Skeletal muscle satellite cell (primary cell): ENCODE results near the gene ZNF30.
"Not testable (repeated sequence)": the region's sequence is repeated elsewhere in the genome, so short reads cannot be mapped to it uniquely, and the experiment has no call there.

Experiments used
- H3K27me3 ChIP-seq: 2 replicates; pipeline ENCODE4 v1.7.0; 2013; ENCODE audit warnings: low read length; ENCODE audit not compliant: control insufficient read depth, insufficient read depth
- H3K36me3 ChIP-seq: 2 replicates; pipeline ENCODE4 v1.7.0; 2013; ENCODE audit warnings: mild to moderate bottlenecking, control low read depth, low read length; ENCODE audit not compliant: insufficient read depth
- H3K4me1 ChIP-seq: 2 replicates; pipeline ENCODE4 v1.7.0; 2013; ENCODE audit warnings: low read length; ENCODE audit not compliant: control insufficient read depth, insufficient read depth
- H3K4me2 ChIP-seq: 2 replicates; pipeline ENCODE4 v1.7.0; 2013; ENCODE audit warnings: mild to moderate bottlenecking, low read length
- H3K4me3 ChIP-seq: 2 replicates; pipeline ENCODE4 v1.7.0; 2013; ENCODE audit warnings: low read length
- H3K9ac ChIP-seq: 2 replicates; pipeline ENCODE4 v1.7.0; 2013; ENCODE audit warnings: mild to moderate bottlenecking, low read depth, low read length, moderate library complexity
- H3K9me3 ChIP-seq: replicated peaks from 2 replicates; pipeline ENCODE4 v1.7.0; 2013; ENCODE audit warnings: mild to moderate bottlenecking, control low read depth, low read length

Gene ZNF30

GRCh38 chr19:34961775-34962686 lies 35.3 kb downstream of the ZNF30 start:
- Histone ChIP-seq H3K4me1 (peaks cover 9% of the 10 kb centered on the region), H3K9ac (no peak overlapping the region), H3K36me3 (peaks cover 29% of the 10 kb centered on the region), H3K4me2 (peak overlapping the region; percentile 92), H3K27me3 (no peaks in the 10 kb centered on the region), H3K4me3 (peak overlapping the region; percentile 95), H3K9me3 (peaks cover 23% of the 10 kb centered on the region)

- Histone ChIP-seq H3K4me1 (peaks cover 9% of the 10 kb centered on the region), H3K4me3 (peak overlapping the region; percentile 95), H3K9ac (peak overlapping the region; percentile 75), H3K27me3 (no peaks in the 10 kb centered on the region), H3K9me3 (peaks cover 17% of the 10 kb centered on the region), H3K4me2 (peak overlapping the region; percentile 92), H3K36me3 (peaks cover 20% of the 10 kb centered on the region)
Measured at GRCh38 chr19:34962687-34963572, 36.2 kb downstream of the ZNF30 start.

GRCh38 chr19:34963573-34964406 lies 37.1 kb downstream of the ZNF30 start, which contains the start of gene ZNF792:
ZNF792 (minus strand) TSS chr19:34964229; CDS start chr19:34963662, 567 bp downstream.
- peak within 1 kb of the TSS; percentile 92 for H3K4me2 ChIP-seq
- no peaks in the 10 kb centered on the region for H3K27me3 ChIP-seq
- peaks cover 8% of the 10 kb centered on the region for H3K9me3 ChIP-seq
- peak within 1 kb of the TSS; percentile 95 for H3K4me3 ChIP-seq
- H3K36me3 ChIP-seq, result peaks cover 12% of the 10 kb centered on the region
- H3K9ac ChIP-seq, result peak within 1 kb of the TSS; percentile 75
- peaks cover 9% of the 10 kb centered on the region for H3K4me1 ChIP-seq

DNA sequence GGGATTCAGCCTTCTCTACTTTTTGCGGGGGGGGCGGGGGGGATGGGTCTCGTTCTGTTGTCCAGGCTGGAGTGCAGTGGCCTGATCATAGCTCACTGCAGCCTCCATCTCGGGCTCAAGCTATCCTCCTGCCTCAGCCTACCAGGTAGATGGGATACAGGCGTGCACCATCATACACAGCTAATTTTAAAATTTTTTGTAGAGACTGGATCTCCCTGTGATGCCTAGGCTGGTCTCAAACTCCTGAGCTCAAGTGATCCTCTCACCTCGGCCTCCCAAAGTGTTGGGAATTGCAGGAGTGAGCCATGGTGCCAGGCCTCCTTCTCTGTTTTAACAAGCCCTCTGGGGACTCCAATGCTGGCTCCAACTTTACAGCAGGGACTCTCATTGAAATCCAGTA lies 37.9 kb downstream of the ZNF30 start:
- Histone ChIP-seq H3K36me3 (peaks cover 4% of the 10 kb centered on the region), H3K4me2 (peak overlapping the region; percentile 92), H3K4me3 (no peak overlapping the region), H3K9ac (no peak overlapping the region), H3K4me1 (peaks cover 9% of the 10 kb centered on the region), H3K9me3 (no peaks in the 10 kb centered on the region), H3K27me3 (no peaks in the 10 kb centered on the region)

GRCh38 chr19:34965505-34965904 lies 38.8 kb downstream of the ZNF30 start:
- H3K9ac ChIP-seq, H3K9me3 ChIP-seq, H3K36me3 ChIP-seq, H3K4me2 ChIP-seq, H3K4me3 ChIP-seq, H3K27me3 ChIP-seq, H3K4me1 ChIP-seq: not testable (repeated sequence)

DNA sequence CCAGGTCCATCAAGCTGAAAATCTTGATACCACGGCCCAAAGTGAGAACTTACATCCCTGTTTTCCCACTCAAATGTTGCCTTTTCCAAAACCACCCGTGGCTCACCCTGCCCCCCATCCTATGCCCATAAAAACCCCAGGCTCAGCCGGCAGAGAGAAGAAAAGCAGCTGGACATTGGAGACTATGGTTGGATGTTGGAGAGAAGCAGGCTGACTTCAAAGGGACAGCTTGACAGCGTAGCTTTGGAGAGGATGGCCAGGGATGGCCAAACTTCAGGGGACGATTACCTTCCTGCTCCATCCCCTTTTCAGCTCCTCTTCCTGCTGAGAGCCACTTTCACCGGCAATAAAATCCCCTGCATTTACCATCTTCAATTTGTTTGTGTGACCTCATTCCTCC lies 40.8 kb downstream of the ZNF30 start:
- H3K4me3 ChIP-seq, result no peak overlapping the region
- H3K4me2 ChIP-seq, result no peak overlapping the region
- peaks cover 4% of the 10 kb centered on the region for H3K4me1 ChIP-seq
- H3K27me3 ChIP-seq, result peaks cover 4% of the 10 kb centered on the region
- no peak overlapping the region for H3K9ac ChIP-seq
- H3K36me3 ChIP-seq, result no peaks in the 10 kb centered on the region
- no peaks in the 10 kb centered on the region for H3K9me3 ChIP-seq

DNA sequence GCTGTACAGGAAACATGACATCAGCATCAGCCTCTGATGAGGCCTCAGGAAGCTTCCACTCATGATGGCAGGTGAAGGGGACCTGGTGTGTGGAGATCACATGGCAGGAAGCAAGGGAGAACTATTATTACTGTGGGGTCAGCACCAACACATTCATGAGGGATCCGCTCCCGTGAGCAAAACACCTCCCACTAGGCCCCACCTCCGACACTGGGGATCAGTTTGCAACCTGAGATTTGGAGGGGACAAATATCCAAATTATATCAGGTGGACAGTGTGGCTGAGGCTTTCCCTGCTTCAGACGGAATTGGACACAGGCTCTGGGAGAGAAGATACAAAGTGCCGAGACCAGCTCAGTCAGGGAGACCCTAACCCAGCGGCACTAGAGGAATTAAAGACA lies 43.0 kb downstream of the ZNF30 start:
- Histone ChIP-seq H3K9ac (no peak overlapping the region), H3K4me3 (no peak overlapping the region), H3K27me3 (peaks cover 9% of the 10 kb centered on the region), H3K4me1 (no peaks in the 10 kb centered on the region), H3K9me3 (no peaks in the 10 kb centered on the region), H3K4me2 (no peak overlapping the region), H3K36me3 (no peaks in the 10 kb centered on the region)

DNA sequence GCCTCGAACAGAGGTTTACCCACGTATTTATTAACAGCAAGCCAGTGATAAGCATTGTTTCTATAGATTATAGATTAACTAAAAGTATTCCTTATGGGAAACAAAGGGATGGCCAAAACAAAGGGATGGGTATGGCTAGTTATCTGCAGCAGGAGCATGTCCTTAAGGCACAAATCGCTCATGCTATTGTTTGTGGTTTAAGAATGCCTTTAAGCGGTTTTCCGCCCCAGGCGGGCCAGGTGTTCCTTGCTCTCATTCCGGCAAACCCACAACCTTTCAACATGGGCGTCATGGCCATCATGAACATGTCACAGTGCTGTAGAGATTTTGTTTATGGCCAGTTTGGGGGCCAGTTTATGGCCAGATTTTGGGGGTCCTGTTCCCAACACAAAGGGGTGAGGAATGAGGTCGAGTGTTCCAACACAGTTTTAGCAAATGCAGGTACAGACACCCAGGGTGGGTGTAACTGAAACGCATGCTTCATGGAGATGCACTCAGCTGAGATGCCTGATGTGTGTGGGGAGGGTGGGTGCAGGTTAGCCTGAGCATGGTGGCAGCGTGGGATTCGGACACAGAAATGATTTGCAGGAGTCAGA lies 43.6 kb downstream of the ZNF30 start:
- H3K27me3 ChIP-seq, result peaks cover 11% of the 10 kb centered on the region
- not testable (repeated sequence) for H3K4me2 ChIP-seq, H3K36me3 ChIP-seq, H3K9me3 ChIP-seq, H3K4me1 ChIP-seq, H3K9ac ChIP-seq, H3K4me3 ChIP-seq

- Histone ChIP-seq H3K4me2 (no peak overlapping the region), H3K9ac (no peak overlapping the region), H3K9me3 (peaks cover 5% of the 10 kb centered on the region), H3K27me3 (peaks cover 11% of the 10 kb centered on the region), H3K4me1 (no peaks in the 10 kb centered on the region), H3K4me3 (no peak overlapping the region), H3K36me3 (no peaks in the 10 kb centered on the region)
Measured at GRCh38 chr19:34972163-34972705, 45.5 kb downstream of the ZNF30 start.

- Histone ChIP-seq H3K4me2 (no peak overlapping the region), H3K36me3 (no peaks in the 10 kb centered on the region), H3K4me3 (no peak overlapping the region), H3K27me3 (peaks cover 17% of the 10 kb centered on the region), H3K4me1 (no peaks in the 10 kb centered on the region), H3K9me3 (peaks cover 5% of the 10 kb centered on the region), H3K9ac (no peak overlapping the region)
Measured at GRCh38 chr19:34974646-34975045, 47.9 kb downstream of the ZNF30 start.
